Peyer's patch (tissue), 4 donors: ENCODE measurements around the gene ANK2. TPM values are rescaled to one million over a fixed set of nuclear protein-coding genes. Genes with fewer than 3 reads are reported as not detected.
A peak's percentile ranks its signal among the peaks of the same experiment; 100 is the strongest.

ENCODE experiments used
- DNase-seq, 3 donors: peaks; one replicate each; pipeline ENCODE4 v3.0.0-alpha.2; 2017 to 2019
- H3K27ac ChIP-seq, 4 donors: fragments of 200-600 bp; sonication (generic); one replicate each; pipeline ENCODE4 v1.5.1; 2016 to 2019
- H3K27me3 ChIP-seq, 2 donors: fragments of 200-600 bp; sonication (generic); one replicate each; pipeline ENCODE4 v1.5.1; 2019
- H3K36me3 ChIP-seq, 3 donors: fragments of 200-600 bp; sonication (generic); one replicate each; pipeline ENCODE4 v1.5.1; 2016 to 2019
- H3K4me1 ChIP-seq, 4 donors: fragments of 200-600 bp; sonication (generic); one replicate each; pipeline ENCODE4 v1.5.1; 2016 to 2019
- H3K4me3 ChIP-seq, 4 donors: fragments of 200-600 bp; sonication (generic); 1 replicate in 3 of 4; 2 replicates in 1 of 4; pipeline ENCODE4 v1.5.1; 2016 to 2019; ENCODE audit warnings: mild to moderate bottlenecking in 1 of 4
- H3K9me3 ChIP-seq, 4 donors: fragments of 200-600 bp; sonication (generic); one replicate each; pipeline ENCODE4 v1.5.1; 2016 to 2019; ENCODE audit warnings: mild to moderate bottlenecking in 1 of 4
- POLR2A ChIP-seq, 2 donors: fragments of 450-650 bp; IDR thresholded peaks; one replicate each; pipeline ENCODE4 v1.5.1; 2017; ENCODE audit warnings: antibody characterized with exemption in 2 of 2, mild to moderate bottlenecking in 2 of 2, moderate library complexity in 2 of 2
- total RNA-seq, 4 donors: library from RNA; depleted of rRNA; stranded (reverse); fragments of >200 nt; gene quantifications; one replicate each; pipeline ENCODE4 v1.1.0, GENCODE V29; 2016
- TF ChIP-seq, protein P1 (sequence below), 6 experiments: fragments of 450-650 bp in 4 of 6; fragments of 200-600 bp in 2 of 6; sonication (generic) in 1 of 6; IDR thresholded peaks; one replicate each; pipeline ENCODE4 v1.5.1; 2017 to 2019; ENCODE audit warnings: antibody characterized with exemption in 6 of 6, mild to moderate bottlenecking in 3 of 6, moderate library complexity in 1 of 6

ANK2 gene
- total RNA-seq, 4 donors from 2014 or later = 5.3 to 85.0 (median 21.1) TPM

DNA sequence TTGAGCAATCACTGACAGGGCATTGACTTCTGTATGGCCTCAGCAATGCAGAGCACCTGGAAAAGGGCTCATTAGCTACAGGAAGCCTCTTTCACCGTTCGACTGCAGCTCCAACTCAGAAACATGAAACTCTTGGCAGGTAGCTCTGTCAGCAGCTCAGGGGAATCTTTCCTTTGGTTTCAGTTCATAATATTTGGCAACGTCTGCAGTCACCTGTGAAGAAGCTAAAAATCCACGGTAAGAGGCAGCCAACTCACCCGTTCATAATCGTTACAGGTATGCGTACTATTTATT is 357.2 kb downstream of the ANK2 start:
- H3K36me3 ChIP-seq = no peaks in the 10 kb centered on the region
- TF ChIP-seq POLR2A (IDR thresholded peaks at IDR 0.05) = no peak
- TF ChIP-seq, protein P1, sequence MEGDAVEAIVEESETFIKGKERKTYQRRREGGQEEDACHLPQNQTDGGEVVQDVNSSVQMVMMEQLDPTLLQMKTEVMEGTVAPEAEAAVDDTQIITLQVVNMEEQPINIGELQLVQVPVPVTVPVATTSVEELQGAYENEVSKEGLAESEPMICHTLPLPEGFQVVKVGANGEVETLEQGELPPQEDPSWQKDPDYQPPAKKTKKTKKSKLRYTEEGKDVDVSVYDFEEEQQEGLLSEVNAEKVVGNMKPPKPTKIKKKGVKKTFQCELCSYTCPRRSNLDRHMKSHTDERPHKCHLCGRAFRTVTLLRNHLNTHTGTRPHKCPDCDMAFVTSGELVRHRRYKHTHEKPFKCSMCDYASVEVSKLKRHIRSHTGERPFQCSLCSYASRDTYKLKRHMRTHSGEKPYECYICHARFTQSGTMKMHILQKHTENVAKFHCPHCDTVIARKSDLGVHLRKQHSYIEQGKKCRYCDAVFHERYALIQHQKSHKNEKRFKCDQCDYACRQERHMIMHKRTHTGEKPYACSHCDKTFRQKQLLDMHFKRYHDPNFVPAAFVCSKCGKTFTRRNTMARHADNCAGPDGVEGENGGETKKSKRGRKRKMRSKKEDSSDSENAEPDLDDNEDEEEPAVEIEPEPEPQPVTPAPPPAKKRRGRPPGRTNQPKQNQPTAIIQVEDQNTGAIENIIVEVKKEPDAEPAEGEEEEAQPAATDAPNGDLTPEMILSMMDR (IDR thresholded peaks at IDR 0.05) = no peak
- no peak overlapping the region for H3K27ac ChIP-seq
- no peak for DNase-seq
- H3K4me1 ChIP-seq = no peaks in the 10 kb centered on the region
- no peak overlapping the region for H3K4me3 ChIP-seq
- no peaks in the 10 kb centered on the region for H3K27me3 ChIP-seq
- no peaks in the 10 kb centered on the region for H3K9me3 ChIP-seq

DNA sequence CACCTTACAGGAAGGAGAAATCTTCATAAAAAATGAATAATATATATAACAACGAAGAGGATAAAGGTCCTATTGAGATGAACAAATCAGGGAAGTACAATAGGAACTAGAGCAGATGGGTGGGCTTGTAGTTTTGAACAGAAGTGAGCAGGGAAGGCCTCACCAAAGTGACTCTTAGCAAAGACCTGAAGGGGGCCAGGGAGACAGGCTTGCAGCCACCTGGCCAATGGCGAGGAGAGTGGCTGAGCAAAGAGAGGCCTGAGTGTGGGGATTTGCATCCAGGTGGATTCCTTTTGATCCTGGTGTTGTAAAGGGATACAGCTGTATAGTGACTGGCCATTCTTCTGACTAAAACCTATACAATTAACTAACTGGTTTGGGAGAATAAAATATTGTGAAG is 358.0 kb downstream of the ANK2 start:
- no peak overlapping the region for H3K27ac ChIP-seq
- no peaks in the 10 kb centered on the region for H3K27me3 ChIP-seq
- TF ChIP-seq POLR2A (IDR thresholded peaks at IDR 0.05) = no peak
- TF ChIP-seq, protein P1 (IDR thresholded peaks at IDR 0.05) = no peak
- H3K4me1 ChIP-seq = no peaks in the 10 kb centered on the region
- no peak for DNase-seq
- no peaks in the 10 kb centered on the region for H3K9me3 ChIP-seq
- no peak overlapping the region for H3K4me3 ChIP-seq
- no peaks in the 10 kb centered on the region for H3K36me3 ChIP-seq

DNA sequence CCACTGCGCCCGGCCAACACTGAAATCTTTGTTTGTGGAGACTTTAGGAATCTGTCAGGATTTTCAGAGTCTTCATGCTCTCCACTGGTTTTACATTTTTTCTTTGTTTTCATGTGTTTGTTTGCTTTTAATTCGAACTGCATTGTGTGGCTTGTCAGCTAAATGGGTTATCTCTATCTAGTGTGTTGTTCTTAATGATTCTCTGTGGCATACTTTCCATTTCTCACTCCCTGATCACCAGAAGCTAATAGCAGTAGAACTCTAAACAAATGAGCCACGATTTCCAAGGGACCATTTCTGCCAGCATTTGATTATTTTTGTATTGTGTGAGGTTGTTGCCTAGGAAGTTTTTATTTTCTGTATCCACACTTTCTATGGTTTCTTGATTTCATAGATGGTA is 359.7 kb downstream of the ANK2 start:
- no peaks in the 10 kb centered on the region for H3K9me3 ChIP-seq
- no peaks in the 10 kb centered on the region for H3K36me3 ChIP-seq
- no peak overlapping the region for H3K4me3 ChIP-seq
- TF ChIP-seq, protein P1 (IDR thresholded peaks at IDR 0.05) = no peak
- TF ChIP-seq POLR2A (IDR thresholded peaks at IDR 0.05) = no peak
- H3K4me1 ChIP-seq = no peaks in the 10 kb centered on the region
- H3K27me3 ChIP-seq = no peaks in the 10 kb centered on the region
- DNase-seq = no peak
- no peak overlapping the region for H3K27ac ChIP-seq

DNA sequence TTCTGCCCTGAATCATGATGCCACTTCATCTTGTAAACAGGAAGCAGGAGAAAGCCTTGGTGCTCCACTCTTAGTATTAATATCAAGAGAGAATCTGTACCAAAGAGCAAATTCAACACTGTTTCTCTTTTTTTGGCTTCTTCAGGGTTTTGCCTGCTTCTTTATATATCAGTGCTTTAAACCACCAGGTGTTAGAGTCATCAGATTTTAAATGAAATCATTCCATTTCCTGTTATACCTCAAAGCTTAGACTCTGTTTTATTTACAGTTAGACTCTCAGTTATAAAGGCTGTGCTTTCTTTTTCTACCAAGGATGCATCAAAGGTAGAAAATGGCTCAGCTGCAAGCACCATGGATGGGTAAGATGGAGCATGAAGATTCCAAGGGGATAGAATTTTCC is 361.2 kb downstream of the ANK2 start:
- no peaks in the 10 kb centered on the region for H3K9me3 ChIP-seq
- H3K4me1 ChIP-seq = no peaks in the 10 kb centered on the region
- no peaks in the 10 kb centered on the region for H3K36me3 ChIP-seq
- DNase-seq = no peak
- H3K27me3 ChIP-seq = no peaks in the 10 kb centered on the region
- no peak overlapping the region for H3K4me3 ChIP-seq
- no peak overlapping the region for H3K27ac ChIP-seq
- TF ChIP-seq, protein P1 (IDR thresholded peaks at IDR 0.05) = no peak

DNA sequence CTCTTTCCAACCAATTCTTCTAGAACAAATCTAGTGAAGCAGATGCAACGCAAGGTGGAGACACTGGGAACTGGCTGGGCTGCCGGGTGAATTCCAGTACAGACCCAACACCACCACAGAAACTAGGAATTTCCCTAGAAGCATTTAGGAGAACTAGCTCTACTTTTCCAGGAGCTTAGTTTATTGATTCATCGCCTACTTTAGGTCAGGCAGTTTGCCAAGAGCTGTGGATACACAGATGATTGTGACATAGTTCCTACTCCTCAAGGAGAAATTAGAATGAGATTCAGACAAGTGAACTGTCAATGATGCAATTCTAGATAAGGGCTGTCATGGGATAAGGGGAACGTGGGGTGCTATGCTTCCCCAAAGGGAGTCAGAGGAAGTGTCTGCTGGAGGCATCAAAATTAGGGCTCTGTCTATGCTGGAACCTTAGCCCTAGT is 362.1 kb downstream of the ANK2 start:
- TF ChIP-seq, protein P1 (IDR thresholded peaks at IDR 0.05) = no peak
- no peak for TF ChIP-seq POLR2A (IDR thresholded peaks at IDR 0.05)
- Histone ChIP-seq H3K27me3 (no peaks in the 10 kb centered on the region), H3K4me3 (no peak overlapping the region), H3K4me1 (no peaks in the 10 kb centered on the region), H3K36me3 (no peaks in the 10 kb centered on the region), H3K27ac (no peak overlapping the region), H3K9me3 (no peaks in the 10 kb centered on the region)
- peak in 1 of 3 donors; percentile 47 for DNase-seq

DNA sequence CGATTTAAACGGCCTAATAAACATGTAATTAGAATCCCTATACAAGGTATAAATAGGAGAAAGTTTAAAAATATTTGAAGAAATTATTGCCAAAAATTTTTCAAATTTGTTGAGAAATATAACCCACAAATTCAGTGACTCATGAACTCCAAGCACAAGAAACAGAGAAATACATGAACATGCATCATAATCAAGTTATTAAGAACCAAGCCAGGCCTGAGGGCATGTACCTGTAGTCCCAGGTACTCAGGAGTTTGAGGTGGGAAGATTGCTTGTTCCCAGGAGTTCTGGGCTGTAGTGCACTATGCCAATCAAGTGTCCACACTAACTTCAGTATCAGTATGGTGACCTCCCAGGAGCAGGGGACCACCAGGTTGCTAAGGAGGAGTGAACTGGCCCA is 370.2 kb downstream of the ANK2 start:
- H3K4me3 ChIP-seq = no peak overlapping the region
- H3K4me1 ChIP-seq = no peaks in the 10 kb centered on the region
- no peak for TF ChIP-seq POLR2A (IDR thresholded peaks at IDR 0.05)
- TF ChIP-seq, protein P1 (IDR thresholded peaks at IDR 0.05) = no peak
- H3K27ac ChIP-seq = no peak overlapping the region
- DNase-seq = no peak
- H3K36me3 ChIP-seq = no peaks in the 10 kb centered on the region
- peaks cover 0 to 3% (median 0%) of the 10 kb centered on the region in 4 donors for H3K9me3 ChIP-seq
- no peaks in the 10 kb centered on the region for H3K27me3 ChIP-seq
